ENCODE measurements around the gene HOMER2.
"Not testable (repeated sequence)": the region's sequence is repeated elsewhere in the genome, so short reads cannot be mapped to it uniquely, and the experiment has no call there.

The HOMER2 gene

GRCh38 chr15:82923744-82924143 is 28.8 kb downstream of the HOMER2 start:
- DNase-seq = no peak

DNA sequence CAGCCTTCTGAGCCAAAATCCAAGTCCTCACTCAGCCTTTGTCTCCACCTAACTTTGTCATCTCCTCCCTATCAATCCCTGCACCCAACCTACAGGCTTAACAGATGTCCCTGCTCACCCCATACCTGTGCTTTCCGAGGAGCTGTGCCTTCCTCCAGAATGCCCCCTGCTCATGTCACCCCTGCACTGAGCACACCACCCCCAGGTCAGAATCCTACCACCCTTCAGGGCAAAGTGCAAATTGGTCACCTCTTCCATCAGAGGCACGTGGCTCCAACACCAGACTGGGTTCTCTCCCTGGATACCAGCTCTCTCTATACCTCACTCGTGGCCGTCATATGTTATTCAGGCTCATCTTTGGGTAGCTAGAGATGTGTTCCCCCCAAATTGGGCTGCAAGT is 29.8 kb downstream of the HOMER2 start:
- DNase-seq = no peak

GRCh38 chr15:82921939-82922338 is 30.6 kb downstream of the HOMER2 start:
- no peak for DNase-seq

- DNase-seq = no peak
Measured at GRCh38 chr15:82921242-82921641, 31.3 kb downstream of the HOMER2 start.

GRCh38 chr15:82919231-82919886 is 33.2 kb downstream of the HOMER2 start:
- no peak for DNase-seq

GRCh38 chr15:82918607-82919230 is 33.8 kb downstream of the HOMER2 start:
- no peak for DNase-seq

DNA sequence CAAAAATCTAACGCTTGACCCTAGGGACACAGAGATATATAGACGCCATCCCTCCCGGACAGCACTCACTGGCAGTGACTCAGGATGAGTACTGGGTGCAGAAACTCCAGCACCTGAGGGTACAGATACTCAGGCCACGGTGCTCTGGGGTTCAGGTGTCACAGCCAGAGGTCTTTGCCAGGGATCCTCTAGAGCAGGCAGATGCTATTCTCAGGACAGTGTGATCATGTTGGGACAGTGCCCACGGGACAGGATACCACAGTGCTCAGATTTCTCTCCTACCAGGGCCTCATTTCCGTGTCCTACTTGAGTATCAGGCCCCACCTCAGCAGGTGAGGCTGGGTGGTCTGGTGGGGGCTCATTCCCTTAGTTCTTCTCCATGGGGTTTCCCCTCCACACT is 34.4 kb downstream of the HOMER2 start:
- DNase-seq = no peak

GRCh38 chr15:82917249-82917648 is 35.3 kb downstream of the HOMER2 start:
- peak; percentile 53 for DNase-seq

DNA sequence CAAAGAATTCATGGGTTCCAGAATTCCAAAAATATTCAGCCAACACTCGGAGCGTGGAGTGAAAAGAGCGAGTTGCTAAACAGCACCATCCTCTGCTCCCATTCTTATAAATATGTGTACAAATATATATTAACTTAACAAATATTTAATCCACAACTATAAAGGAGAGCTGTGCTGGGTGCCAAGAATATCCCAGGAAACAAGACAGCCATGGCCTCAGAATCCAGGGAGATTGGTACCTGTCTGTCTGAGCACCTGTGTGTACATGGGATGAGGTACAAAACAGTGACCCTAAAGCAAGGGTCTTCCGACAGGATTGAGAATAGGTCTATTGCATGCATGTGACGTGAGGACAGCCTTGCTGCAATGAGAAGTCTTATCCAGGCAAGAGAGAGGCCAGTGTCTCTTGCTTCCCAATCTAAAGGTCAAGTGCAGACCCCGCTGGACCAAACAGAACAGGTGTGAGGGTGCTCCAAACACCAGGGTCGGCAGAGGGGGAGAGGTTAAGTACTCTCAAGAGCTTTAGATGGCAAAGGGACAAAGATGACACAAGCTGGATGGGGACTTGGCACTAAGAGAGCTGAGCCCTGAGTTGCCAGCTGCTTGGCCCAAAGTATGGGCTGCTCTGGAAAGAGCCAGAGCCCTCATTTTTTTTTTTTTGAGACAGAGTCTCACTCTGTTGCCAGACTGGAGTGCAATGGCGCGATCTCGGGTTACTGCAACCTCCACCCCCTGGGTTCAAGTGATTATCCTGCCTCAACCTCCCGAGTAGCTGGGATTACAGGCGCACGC is 36.2 kb downstream of the HOMER2 start:
- DNase-seq = no peak

DNA sequence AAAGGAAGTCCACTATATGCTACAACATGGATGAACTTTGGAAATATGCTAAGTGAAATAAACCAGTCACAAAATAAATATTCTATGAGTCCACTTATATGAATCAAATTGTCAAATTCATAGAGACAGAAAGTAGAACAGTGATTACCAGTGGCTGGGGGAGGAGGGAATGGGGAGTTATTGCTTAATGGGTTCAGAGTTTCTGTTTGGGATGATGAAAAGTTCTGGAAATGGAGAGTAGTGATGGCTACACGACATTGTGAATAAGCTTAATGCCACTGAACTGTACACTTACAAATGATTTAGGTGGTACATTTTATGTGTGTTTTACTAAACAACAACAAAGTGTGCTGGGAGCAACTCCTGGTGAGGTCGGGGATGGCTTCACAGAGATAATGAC is 38.1 kb downstream of the HOMER2 start:
- no peak for DNase-seq

GRCh38 chr15:82911458-82911857 is 41.1 kb downstream of the HOMER2 start:
- DNase-seq = no peak

DNA sequence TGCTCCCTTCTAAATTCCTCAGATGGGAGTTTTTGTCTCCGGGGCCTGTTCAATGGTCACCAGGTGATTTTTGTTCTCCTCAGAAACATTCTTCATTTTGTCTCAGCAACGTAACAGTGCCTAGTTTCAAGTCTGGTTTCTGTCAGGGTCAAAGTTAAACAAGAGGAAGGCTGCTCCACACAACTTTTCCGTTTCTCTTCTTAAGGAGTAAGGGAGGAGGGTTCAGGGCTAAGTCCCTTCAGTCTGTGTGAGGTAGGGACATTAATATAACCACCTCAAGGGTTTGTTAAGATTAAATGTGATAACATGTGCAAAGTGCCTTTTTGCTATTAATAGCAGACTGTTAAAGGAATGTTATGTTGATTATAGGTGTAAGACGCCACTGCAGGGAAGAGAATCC is 41.8 kb downstream of the HOMER2 start:
- DNase-seq = no peak

DNA sequence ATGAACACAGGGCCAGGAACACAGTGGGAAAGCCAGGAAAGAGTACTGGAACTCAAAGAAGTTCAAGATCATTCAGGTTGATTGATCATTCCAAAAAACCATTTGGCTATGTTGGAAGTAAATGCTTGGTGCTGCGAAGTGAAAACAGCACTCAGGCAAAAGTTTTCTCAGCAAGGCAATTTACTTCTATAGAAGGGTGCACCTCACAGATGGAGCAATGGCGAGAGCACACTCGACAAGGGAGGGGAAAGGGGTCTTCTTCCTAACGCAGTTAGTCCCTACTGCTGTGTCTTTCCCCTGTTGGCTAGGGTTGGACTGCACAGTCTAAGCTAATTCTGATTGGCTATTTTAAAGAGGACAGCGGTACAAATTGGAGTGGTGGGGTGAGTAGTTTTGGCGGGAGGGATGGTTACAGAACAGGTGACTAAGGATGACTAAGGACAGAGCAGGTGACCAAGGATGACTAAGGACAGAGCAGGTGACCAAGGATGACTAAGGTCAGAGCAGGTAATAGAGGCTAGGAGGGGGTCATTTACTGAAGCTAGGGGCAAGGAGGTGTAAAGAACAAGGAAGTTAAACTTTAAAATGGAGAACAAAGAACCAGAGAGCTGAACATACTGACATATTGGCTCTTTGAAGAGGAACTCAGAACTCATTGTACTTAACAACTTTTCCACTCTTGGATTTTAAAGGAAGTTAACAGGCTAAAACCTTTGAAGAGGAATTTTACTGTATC is 43.3 kb downstream of the HOMER2 start:
- no peak for DNase-seq

DNA sequence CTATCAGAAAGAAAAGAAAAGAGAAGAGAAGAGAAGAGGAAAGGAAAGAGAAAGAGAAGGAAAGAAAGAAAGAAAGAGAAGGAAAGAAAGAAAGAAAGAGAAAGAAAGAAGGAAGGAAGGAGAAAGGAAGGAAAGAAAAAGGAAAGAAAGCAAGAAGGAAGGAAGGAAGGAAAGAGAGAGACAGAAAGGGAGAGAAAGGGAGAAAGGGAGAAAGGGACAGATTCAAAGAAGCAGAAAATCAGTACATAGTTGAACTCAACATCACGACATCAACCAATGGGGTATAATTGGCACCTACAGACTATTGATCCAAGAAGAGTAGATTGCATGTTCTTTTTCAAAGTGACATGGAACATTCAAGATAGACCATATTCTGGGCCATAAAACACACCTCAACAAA is 45.2 kb downstream of the HOMER2 start:
- no peak for DNase-seq

- DNase-seq = no peak
Measured at GRCh38 chr15:82904574-82904973, 47.9 kb downstream of the HOMER2 start.

GRCh38 chr15:82903511-82903910 is 49.0 kb downstream of the HOMER2 start:
- DNase-seq = no peak

DNA sequence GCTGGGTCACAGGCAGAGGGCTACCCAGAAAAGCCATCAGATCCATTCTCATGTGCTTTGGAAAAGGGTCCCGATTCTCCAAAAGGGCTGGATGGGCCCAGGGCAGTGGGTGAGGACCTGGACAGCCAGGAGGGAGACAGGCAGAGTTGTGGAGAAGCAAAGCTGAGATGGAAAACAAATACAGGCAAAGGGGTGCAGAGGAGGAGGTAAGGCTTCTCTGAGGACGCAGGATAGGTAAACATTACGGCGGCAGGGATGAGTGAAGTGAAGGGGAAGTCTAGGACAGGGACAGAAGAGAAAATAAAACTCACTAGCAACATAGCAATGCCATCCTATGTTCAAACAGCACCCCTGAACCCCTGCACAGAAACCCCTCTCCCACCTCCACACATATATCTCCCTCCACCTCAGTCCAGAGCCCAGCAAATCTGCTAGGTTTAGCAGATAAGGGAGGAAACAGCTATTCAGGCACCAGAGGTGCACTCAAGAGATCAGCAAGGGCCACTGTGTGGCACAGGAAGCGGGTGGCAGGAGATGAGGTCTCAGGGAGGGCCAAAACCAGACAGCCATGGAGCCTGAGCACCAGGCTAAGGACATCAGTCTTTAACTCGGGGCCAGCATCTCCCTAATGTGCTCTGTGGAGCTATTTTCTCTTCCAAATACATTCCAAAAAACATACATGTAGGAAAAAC is 51.3 kb downstream of the HOMER2 start:
- DNase-seq = no peak

GRCh38 chr15:82900511-82901060 is 51.9 kb downstream of the HOMER2 start:
- DNase-seq = no peak

DNA sequence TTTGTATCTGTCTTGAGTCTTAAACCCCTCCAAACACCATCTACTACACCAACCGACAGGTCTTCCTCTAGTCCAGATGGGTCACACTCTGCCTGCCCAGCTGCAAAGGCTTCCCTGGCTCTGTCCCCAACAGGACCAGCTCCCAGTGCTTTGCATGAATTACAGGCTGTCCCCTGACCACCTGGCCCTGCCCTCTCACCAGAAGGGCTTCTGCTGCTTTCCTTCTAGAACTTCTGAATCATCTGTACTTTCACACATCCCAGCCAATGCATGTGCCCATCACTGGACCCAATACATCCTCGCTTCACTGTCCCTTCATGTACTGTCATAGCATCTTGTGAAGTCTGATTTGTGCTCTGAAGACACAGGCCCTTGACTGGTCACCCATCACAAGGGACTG is 53.6 kb downstream of the HOMER2 start:
- DNase-seq = no peak

DNA sequence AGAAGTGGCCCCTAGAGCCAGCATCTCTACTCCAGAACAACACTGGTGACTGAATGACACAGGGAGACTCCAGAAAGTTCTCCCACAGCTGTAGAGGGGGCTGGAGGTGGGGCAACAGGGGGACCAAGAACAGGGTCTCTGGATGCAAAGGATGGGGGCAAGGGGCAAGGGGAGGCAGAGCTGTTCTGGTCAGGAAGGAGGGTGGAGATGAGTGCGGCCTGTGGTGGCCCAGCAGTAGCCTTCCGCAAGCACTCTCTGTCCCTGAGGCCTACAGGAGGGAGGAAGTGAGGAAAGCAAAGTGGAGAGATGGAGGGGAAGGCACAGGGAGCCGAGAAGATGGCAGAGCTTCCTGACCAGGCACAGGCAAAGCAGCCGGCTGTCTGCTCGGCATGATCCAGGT is 56.5 kb downstream of the HOMER2 start:
- DNase-seq = no peak

DNA sequence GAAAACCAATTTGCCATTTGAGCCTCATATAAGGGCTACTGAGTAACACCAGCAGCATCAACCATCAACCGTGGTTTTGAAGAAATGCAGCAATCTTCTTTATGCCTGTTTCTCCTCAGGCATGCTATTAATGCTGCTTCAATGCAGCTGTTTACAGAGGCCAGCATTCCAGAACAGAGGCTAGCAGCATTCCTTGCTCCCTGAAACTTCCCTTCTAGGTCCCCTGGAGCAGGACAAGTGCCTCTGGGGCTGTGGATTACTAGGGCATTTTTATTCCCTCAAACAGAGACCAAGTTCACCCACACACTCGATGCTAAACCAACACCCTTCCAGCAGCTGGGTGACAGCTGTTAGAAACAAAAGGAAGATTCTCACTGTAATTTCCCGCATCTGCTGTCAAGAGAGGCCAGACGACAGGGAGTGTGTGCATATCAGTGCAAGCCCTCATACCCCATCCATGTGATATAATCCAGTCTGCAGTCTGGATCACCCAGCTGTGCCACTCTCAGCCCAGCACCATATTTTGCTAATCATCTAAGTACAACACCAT is 57.5 kb downstream of the HOMER2 start:
- no peak for DNase-seq

DNA sequence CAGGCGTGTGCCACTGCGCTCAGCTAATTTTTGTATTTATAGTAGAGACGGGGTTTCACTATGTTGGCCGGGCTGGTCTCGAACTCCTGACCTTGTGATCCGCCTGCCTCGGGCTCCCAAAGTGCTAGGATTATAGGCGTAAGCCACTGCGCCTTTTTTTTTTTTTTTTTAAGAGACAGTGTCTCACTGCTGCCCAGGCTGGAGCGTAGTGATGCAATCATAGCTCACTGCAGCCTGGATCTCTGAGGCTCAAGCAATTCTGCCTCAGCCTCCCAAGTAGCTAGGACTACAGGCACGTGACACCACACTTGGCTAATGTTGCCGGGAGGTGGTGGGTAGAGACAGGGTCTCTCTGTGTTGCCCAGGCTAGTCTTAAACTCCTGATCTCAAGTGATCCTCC is 59.0 kb downstream of the HOMER2 start:
- DNase-seq = not testable (repeated sequence)

All from hematopoietic multipotent progenitor cell treated with erythropoietin and hydrocortisone succinate and interleukin-3 and kit ligand, for 6 days (in vitro differentiated cells).